ENCODE data around the gene ZDHHC6.

Gene ZDHHC6

DNA sequence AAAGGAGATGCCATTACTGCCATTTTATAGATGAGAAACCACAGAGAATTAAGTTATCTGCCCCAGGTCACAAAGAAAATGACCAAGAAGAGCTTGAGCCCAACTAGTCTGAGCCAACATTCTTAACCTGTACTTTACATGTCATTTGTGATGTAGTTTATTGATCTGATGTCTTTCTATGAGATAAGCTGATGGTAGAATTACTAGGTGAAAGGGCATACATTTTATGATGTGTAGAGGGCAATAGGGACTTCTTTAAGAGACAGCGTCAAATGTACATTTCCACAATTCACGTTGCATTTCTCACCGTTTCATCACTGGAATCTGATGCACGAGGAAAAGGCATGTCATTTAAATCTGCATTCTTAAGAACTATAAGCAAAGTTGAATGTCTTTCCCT is 61.5 kb downstream of the ZDHHC6 start:
- Histone ChIP-seq H3K4me3 (ENCODE audit: low read length) (no peak overlapping the region), H3K9ac (ENCODE audit: low read length) (no peak overlapping the region), H3K27me3 (ENCODE audit: control insufficient read depth, insufficient read depth, low read length) (no peaks in the 10 kb centered on the region), H3K27ac (ENCODE audit: low read length) (no peak overlapping the region), H3K4me1 (ENCODE audit: control insufficient read depth, low read depth, low read length) (no peaks in the 10 kb centered on the region), H3K9me3 (ENCODE audit: control insufficient read depth, low read depth, low read length) (no peaks in the 10 kb centered on the region), H3K36me3 (ENCODE audit: control insufficient read depth, low read depth, low read length) (no peaks in the 10 kb centered on the region)

DNA sequence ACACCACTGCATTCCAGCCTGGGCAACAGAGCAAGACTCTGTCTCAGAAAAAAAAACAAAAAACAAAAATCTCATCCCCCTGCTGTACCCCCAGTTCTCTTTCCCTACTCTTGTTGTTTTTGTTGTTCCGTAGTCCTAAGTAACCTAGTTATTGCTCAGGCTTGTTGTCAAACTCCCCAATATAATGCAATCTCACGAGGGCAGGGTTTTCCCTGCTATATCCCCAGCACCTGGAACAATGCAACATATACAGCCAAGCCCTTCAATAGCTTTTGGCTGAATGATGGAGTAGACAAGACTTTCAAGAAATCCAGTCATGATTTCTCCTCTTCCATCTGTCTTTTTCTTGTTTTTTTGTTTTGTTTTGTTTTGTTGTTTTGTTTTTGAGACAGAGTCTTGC is 62.6 kb downstream of the ZDHHC6 start:
- H3K36me3 ChIP-seq (ENCODE audit: control insufficient read depth, low read depth, low read length) = no peaks in the 10 kb centered on the region
- H3K9me3 ChIP-seq (ENCODE audit: control insufficient read depth, low read depth, low read length) = no peaks in the 10 kb centered on the region
- no peak overlapping the region for H3K27ac ChIP-seq (ENCODE audit: low read length)
- H3K4me1 ChIP-seq (ENCODE audit: control insufficient read depth, low read depth, low read length) = no peaks in the 10 kb centered on the region
- H3K27me3 ChIP-seq (ENCODE audit: control insufficient read depth, insufficient read depth, low read length) = no peaks in the 10 kb centered on the region
- H3K4me3 ChIP-seq (ENCODE audit: low read length) = no peak overlapping the region
- no peak overlapping the region for H3K9ac ChIP-seq (ENCODE audit: low read length)

DNA sequence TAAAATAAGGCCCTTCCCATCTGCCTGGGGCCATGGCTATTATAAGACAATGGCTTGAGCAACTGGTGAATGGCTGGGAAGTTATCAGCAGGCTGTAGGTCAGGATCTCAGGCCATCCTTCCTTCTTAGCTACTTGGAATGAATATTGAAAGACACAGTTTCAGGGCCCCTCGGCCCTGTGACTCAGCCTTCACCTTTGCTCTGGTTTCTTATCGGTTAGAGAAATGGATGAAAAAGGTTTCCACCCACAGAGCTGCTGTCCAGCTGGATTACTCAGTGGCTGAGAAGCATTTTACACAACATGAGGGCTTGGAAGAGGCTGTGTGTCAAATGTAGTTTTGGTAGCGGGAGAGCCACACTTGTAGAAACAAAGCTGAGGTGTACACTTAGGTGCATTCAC is 63.4 kb downstream of the ZDHHC6 start:
- no peaks in the 10 kb centered on the region for H3K36me3 ChIP-seq (ENCODE audit: control insufficient read depth, low read depth, low read length)
- H3K9ac ChIP-seq (ENCODE audit: low read length) = no peak overlapping the region
- no peak overlapping the region for H3K27ac ChIP-seq (ENCODE audit: low read length)
- no peaks in the 10 kb centered on the region for H3K9me3 ChIP-seq (ENCODE audit: control insufficient read depth, low read depth, low read length)
- H3K4me3 ChIP-seq (ENCODE audit: low read length) = no peak overlapping the region
- H3K27me3 ChIP-seq (ENCODE audit: control insufficient read depth, insufficient read depth, low read length) = no peaks in the 10 kb centered on the region
- H3K4me1 ChIP-seq (ENCODE audit: control insufficient read depth, low read depth, low read length) = no peaks in the 10 kb centered on the region

DNA sequence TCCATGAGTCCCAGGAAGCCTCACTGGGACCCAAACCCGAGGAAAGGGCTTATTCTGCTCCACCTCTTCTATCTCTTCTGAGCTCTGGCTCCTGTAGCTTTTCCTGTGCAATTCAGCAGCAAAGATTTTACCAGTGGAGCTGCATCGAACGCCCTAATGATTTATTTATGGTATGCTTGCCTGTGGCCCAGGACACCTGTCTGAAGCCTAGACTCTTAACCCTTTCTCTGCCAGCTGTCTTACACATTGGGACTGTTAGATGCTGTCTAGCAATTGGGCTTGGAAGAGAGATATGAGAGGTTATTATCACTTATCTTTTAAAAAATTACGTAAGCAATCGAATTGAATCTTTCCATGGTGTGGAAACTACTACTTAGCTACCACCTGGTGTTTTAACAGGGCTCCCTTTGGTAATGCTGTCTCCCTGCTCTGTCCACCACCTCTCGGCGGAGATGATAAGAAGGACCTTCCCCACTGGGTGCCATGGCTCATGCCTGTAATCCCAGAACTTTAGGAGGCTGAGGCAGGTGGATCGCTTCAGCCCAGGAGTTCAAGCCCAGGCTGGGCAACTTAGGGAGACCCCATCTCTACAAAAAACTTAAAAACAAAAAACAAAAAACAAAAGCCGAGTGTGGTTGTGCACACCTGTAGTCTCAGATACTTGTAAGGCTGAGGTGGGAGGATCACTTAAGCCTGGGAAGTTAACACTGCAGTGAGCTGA is 64.0 kb downstream of the ZDHHC6 start:
- Histone ChIP-seq H3K36me3 (ENCODE audit: control insufficient read depth, low read depth, low read length) (no peaks in the 10 kb centered on the region), H3K27ac (ENCODE audit: low read length) (no peak overlapping the region), H3K9ac (ENCODE audit: low read length) (no peak overlapping the region), H3K4me3 (ENCODE audit: low read length) (no peak overlapping the region), H3K9me3 (ENCODE audit: control insufficient read depth, low read depth, low read length) (no peaks in the 10 kb centered on the region), H3K4me1 (ENCODE audit: control insufficient read depth, low read depth, low read length) (no peaks in the 10 kb centered on the region), H3K27me3 (ENCODE audit: control insufficient read depth, insufficient read depth, low read length) (no peaks in the 10 kb centered on the region)

Data from iPS-18a (cell line).